Measurements from ENCODE around the gene MAMLD1. TPM values are rescaled to one million over a fixed set of nuclear protein-coding genes. Genes with fewer than 3 reads are reported as not detected.

Gene MAMLD1
- total RNA-seq, 1 experiment from 2014 or later: 0.48 TPM

- peaks cover 68 to 69% of the 10 kb centered on the region in 2 experiments for H3K9me3 Mint-ChIP-seq
- H2BK20ac ChIP-seq (ENCODE audit: low read depth, low read length, poor library complexity, severe bottlenecking): no peak overlapping the region
- no peak overlapping the region for H3K14ac ChIP-seq (ENCODE audit: insufficient read depth, low read length)
- no peaks in the 10 kb centered on the region for H3K9me3 ChIP-seq (ENCODE audit: control insufficient read depth, low read depth, low read length)
- H3K9ac ChIP-seq (ENCODE audit: extremely low read depth, insufficient read length, low read length): no peak overlapping the region
- no peaks in the 10 kb centered on the region for H3K79me2 ChIP-seq (ENCODE audit: insufficient read depth, low read length)
- H4K20me1 ChIP-seq (ENCODE audit: control insufficient read depth, insufficient read depth, insufficient read length): no peaks in the 10 kb centered on the region
- no peak overlapping the region for H4K8ac ChIP-seq (replicated peaks; ENCODE audit: insufficient read length, low read depth, low read length)
- no peak overlapping the region for H2AK5ac ChIP-seq (ENCODE audit: insufficient read length, low read length)
- no peaks in the 10 kb centered on the region for H3K79me1 ChIP-seq (ENCODE audit: insufficient read depth, low read depth, low read length, poor library complexity, severe bottlenecking)
- H3K23me2 ChIP-seq (ENCODE audit: insufficient read length, low read depth, low read length, poor library complexity, severe bottlenecking): no peaks in the 10 kb centered on the region
- no peak overlapping the region for H3K4me3 Mint-ChIP-seq
- no peak overlapping the region for H2BK5ac ChIP-seq (ENCODE audit: insufficient read length, low read length)
- no peak overlapping the region for H2BK15ac ChIP-seq (ENCODE audit: low read depth, low read length)
- no peak overlapping the region for H3K18ac ChIP-seq (ENCODE audit: insufficient read length, low read depth, low read length)
- DNase-seq: no peak
- peaks cover 4 to 6% of the 10 kb centered on the region in 2 experiments; a peak in 3 of 4 replicates for H3K4me1 Mint-ChIP-seq
- H4K91ac ChIP-seq (ENCODE audit: insufficient read length, low read depth, low read length): no peak overlapping the region
- no peak overlapping the region for H2AFZ ChIP-seq (ENCODE audit: low read length)
- H3K27me3 Mint-ChIP-seq (ENCODE audit: low read depth): peaks cover 3% of the 10 kb centered on the region
- H3K36me3 Mint-ChIP-seq (ENCODE audit: insufficient read depth in 1 of 3, low read depth in 3 of 3): peaks cover 4 to 15% (median 5%) of the 10 kb centered on the region in 3 experiments; a peak in 6 of 7 replicates
- no peak for TF ChIP-seq CTCF (conservative IDR thresholded peaks at IDR 0.05)
- H2BK120ac ChIP-seq (ENCODE audit: low read depth, low read length, poor library complexity, severe bottlenecking): no peak overlapping the region
- no peak overlapping the region for H3K4ac ChIP-seq (ENCODE audit: low read depth, low read length)
- no peak overlapping the region for H3K23ac ChIP-seq (ENCODE audit: insufficient read length, low read depth, low read length)
- H3T11ph ChIP-seq (ENCODE audit: low read length): no peak overlapping the region
- H4K5ac ChIP-seq (ENCODE audit: insufficient read length, low read depth, low read length): no peak overlapping the region
- no peaks in the 10 kb centered on the region for H3K27me3 ChIP-seq (ENCODE audit: insufficient read depth, low read length)
- no peak overlapping the region for H3K27ac Mint-ChIP-seq
- H2BK12ac ChIP-seq (ENCODE audit: insufficient read length, low read depth, low read length): no peak overlapping the region
- no peak overlapping the region for H3K27ac ChIP-seq (ENCODE audit: insufficient read length, low read depth, low read length)
- H3K4me1 ChIP-seq (ENCODE audit: insufficient read depth, low read length): no peaks in the 10 kb centered on the region
- no peak overlapping the region for H3K4me2 ChIP-seq (ENCODE audit: insufficient read depth, insufficient read length, low read length)
- no CpG with 5 or more reads among the region's 7 CpGs for WGBS (ENCODE audit: extremely low coverage, insufficient read length, low lambda C conversion rate)
- no peak overlapping the region for H3K56ac ChIP-seq (ENCODE audit: insufficient read length, low read depth, low read length)
Observed at GRCh38 chrX:150326541-150327247, 36.4 kb upstream of the MAMLD1 start.
